Kidney tubule cell (primary cell): ENCODE measurements around the gene DNAJC12.
"Not testable (repeated sequence)": the region's sequence is repeated elsewhere in the genome, so short reads cannot be mapped to it uniquely, and the experiment has no call there.

ENCODE experiments used
- DNase-seq: peaks from one replicate; pipeline ENCODE4 v3.0.0-alpha.2; 2018; ENCODE audit warnings: low spot score

The DNAJC12 gene

DNA sequence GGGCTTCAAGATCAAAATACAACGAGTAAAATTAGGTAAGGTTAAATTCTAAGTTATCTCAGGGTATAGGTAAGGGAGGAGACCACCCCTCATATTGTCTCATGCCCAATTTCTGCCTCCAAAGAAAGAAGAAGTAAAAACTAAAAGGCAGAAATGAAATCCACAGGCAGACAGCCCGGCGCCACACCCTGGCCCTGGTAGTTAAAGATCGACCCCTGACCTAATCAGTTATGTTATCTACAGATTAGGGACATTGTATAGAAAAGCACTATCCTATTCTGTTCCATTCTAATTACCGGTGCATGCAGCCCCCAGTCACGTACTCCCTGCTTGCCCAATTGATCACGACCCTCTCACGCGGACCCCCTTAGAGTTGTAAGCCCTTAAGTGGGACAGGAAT is 75.4 kb downstream of the DNAJC12 start:
- DNase-seq, result not testable (repeated sequence)

DNA sequence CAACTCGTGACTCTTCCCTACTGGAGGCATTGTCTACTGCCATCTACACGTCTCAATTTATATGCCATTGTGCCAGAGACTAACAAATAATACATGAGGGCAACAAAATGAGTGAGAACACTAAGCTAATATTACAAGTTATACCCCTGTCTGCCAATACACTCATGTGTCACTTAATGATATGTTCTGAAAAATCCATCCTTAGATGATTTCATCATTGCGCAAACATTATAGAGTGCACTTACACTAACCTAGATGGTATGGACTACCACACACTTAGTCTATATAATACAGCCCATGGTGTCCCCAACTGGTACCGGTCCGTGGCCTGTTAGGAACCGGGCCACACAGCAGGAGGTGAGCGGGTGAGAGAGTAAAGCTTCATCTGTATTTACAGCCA is 77.7 kb downstream of the DNAJC12 start:
- DNase-seq, result no peak
